ENCODE data around the gene TAF4.
"Not testable (repeated sequence)": the region's sequence is repeated elsewhere in the genome, so short reads cannot be mapped to it uniquely, and the experiment has no call there.

Gene TAF4

DNA sequence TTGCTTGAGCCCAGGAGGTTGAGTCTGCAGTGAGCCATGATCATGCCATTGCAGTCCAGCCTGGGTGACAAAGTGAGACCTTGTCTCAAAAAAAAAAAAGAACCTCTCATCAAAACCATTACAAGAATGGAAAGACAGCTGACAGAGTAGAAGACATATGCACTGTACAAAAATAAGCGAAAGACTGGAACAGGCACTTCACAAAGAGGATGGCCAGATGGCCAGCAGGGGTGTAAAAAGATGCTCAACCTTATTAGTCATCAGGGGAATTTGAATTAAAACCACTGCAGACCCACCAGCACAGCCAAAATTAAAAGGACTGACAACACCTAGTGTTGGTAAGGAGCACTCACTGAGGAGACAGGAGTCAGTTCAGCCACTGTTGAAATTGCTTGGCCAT, 13.5 kb upstream of the TAF4 start:
- TF ChIP-seq, protein P1, sequence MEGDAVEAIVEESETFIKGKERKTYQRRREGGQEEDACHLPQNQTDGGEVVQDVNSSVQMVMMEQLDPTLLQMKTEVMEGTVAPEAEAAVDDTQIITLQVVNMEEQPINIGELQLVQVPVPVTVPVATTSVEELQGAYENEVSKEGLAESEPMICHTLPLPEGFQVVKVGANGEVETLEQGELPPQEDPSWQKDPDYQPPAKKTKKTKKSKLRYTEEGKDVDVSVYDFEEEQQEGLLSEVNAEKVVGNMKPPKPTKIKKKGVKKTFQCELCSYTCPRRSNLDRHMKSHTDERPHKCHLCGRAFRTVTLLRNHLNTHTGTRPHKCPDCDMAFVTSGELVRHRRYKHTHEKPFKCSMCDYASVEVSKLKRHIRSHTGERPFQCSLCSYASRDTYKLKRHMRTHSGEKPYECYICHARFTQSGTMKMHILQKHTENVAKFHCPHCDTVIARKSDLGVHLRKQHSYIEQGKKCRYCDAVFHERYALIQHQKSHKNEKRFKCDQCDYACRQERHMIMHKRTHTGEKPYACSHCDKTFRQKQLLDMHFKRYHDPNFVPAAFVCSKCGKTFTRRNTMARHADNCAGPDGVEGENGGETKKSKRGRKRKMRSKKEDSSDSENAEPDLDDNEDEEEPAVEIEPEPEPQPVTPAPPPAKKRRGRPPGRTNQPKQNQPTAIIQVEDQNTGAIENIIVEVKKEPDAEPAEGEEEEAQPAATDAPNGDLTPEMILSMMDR (IDR thresholded peaks at IDR 0.05; ENCODE audit: borderline replicate concordance, insufficient read depth, low read depth, low read length) = no peak

DNA sequence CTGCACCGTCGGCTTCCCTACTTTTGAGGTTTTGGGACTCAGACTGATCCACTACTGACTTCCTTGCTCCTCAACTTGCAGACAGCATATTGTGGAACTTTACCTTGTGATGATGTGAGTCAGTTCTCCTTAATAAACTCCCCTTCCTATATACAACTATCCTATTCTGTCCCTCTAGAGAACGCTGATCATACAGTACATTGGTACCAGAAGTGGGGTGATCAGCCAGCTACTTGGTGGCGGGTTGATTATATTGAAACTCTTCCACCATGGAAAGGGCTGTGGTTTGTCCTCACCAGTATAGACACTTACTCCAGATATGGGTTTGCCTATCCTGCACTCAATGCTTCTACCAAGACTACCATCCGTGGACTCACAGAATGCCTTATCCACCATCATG, 7.6 kb upstream of the TAF4 start:
- TF ChIP-seq, protein P1 (IDR thresholded peaks at IDR 0.05; ENCODE audit: borderline replicate concordance, insufficient read depth, low read depth, low read length) = no peak
- H3K4me3 ChIP-seq (ENCODE audit: low read depth, low read length) = no peak overlapping the region

More for the DNA sequence above, 13.5 kb upstream of the TAF4 start:
- H3K4me3 ChIP-seq (ENCODE audit: low read depth, low read length) = no peak overlapping the region

DNA sequence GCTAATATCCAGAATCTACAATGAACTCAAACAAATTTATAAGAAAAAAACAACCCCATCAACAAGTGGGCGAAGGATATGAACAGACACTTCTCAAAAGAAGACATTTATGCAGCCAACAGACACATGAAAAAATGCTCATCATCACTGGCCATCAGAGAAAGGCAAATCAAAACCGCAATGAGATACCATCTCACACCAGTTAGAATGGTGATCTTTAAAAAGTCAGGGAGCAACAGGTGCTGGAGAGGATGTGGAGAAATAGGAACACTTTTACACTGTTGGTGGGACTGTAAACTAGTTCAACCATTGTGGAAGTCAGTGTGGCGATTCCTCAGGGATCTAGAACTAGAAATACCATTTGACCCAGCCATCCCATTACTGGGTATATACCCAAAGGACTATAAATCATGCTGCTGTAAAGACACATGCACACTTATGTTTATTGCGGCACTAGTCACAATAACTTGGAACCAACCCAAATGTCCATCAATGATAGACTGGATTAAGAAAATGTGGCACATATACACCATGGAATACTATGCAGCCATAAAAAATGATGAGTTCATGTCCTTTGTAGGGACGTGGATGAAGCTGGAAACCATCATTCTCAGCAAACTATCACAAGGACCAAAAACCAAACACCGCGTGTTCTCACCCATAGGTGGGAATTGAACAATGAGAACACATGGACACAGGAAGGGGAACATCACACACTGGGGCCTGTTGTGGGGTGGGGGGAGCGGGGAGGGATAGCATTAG, 6.2 kb upstream of the TAF4 start:
- H3K4me3 ChIP-seq (ENCODE audit: low read depth, low read length) = not testable (repeated sequence)

DNA sequence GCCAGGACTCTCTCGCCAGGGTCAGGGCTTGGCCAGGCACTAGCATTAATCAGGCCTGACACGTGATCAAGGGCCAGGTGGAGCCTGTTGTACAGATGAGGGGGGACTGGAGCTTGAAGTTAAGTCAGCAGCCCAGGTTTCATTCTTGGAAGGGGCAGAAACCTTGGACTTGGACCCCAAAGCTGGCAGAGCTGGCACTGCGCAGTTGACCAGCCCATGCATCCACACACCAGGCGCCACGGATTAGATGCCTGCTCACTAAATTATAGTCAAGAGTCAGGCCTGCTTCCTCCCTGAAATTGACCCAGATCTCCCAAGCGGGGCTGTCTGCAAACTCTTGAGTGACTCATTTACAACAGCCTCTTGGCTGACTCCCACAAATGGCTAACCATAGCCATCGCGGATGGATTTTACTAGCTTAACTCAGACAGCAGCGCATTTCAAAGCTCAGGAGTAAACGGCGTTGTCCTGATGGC, 4.1 kb upstream of the TAF4 start:
- TF ChIP-seq, protein P1 (IDR thresholded peaks at IDR 0.05; ENCODE audit: borderline replicate concordance, insufficient read depth, low read depth, low read length) = no peak
- H3K4me3 ChIP-seq (ENCODE audit: low read depth, low read length) = no peak overlapping the region

DNA sequence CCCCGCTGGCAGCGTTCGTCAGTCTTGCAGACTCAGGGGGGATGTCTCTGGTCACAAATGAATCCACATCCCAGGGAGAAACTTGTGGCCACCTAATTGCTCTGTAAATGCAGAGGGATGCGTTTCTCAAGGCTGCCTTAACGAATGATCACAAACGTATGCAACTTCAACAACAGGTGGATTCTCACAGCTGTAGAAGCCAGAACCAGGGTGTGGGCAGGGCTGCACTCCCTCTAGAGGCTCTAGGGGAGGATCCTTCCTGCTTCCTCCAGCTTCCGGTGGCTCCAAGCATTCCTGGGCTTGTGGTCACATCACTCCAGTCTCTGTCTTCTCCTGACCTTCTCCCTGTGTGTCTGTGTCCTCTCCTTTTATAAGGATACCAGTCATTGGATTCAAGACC, 3.3 kb upstream of the TAF4 start:
- TF ChIP-seq, protein P1 (IDR thresholded peaks at IDR 0.05; ENCODE audit: borderline replicate concordance, insufficient read depth, low read depth, low read length) = no peak
- no peak overlapping the region for H3K4me3 ChIP-seq (ENCODE audit: low read depth, low read length)

DNA sequence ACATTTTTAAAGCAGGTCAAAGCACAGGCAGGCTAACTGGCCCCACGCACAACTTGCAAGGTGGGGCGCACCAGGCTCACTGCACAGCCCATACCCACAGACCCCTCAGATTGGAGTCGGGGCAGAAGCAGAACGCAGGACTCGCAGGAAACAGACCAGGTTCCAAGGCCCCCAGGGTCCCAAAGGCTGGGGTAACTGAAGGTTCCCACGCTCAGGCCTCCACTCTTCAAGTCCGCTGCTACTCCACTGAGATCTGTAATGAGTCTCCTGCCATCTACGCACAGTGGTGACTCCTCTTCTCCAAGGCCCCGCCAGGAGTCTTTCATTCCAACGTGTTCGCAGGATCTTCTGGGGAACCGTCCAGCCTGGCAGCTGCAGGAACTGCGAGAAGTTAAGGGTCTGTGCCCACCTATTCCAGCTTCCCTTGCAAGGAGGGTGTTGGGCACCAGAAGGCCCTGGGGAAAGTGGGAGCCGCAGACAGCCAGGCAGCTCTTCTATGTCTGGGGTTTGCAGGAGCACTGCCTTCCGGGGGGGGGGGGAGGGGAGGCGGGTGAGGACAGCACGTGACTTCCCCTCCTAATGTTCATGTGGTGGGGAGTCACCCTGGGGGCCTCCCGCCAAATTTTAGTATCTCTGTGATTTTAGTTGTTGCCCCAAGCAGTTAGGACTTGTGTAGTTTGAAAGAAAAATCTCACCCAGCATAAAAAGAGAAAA, 2.0 kb upstream of the TAF4 start:
- TF ChIP-seq, protein P1 (IDR thresholded peaks at IDR 0.05; ENCODE audit: borderline replicate concordance, insufficient read depth, low read depth, low read length) = no peak
- H3K4me3 ChIP-seq (ENCODE audit: low read depth, low read length) = no peak overlapping the region

DNA sequence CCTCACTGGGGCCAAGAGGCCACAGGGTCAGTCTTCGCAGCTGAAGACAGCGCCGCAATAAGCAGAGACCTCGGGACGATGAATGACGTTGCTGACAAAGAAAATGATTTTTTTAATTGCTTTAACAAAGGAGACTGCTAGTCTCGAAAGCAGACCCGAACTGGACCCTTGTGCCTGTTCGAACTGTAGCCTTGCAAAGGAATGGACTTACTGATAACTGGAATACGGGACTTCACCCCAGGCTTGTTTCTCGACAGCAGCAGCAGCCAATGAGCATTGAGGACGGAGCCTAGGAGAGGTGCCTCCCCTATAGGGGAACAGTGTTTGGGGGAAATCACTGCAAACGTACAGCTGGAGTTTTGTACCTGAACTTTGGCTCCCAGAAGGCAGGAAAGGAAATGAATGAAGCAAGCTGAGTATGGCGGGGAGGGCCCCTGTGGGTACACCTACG, 1.3 kb upstream of the TAF4 start:
- no peak overlapping the region for H3K4me3 ChIP-seq (ENCODE audit: low read depth, low read length)
- TF ChIP-seq, protein P1 (IDR thresholded peaks at IDR 0.05; ENCODE audit: borderline replicate concordance, insufficient read depth, low read depth, low read length) = no peak
